NCI-H2227 (cell line): ENCODE measurements around the gene OLIG2.

Experiments
- DNase-seq: peaks from one replicate; lab custom pipeline; 2025; ENCODE audit not compliant: unreplicated experiment; lab: John Stamatoyannopoulos, UW

OLIG2 gene

GRCh38 chr21:33032434-33033047 is 6.8 kb downstream of the OLIG2 start:
- no peak for DNase-seq

DNA sequence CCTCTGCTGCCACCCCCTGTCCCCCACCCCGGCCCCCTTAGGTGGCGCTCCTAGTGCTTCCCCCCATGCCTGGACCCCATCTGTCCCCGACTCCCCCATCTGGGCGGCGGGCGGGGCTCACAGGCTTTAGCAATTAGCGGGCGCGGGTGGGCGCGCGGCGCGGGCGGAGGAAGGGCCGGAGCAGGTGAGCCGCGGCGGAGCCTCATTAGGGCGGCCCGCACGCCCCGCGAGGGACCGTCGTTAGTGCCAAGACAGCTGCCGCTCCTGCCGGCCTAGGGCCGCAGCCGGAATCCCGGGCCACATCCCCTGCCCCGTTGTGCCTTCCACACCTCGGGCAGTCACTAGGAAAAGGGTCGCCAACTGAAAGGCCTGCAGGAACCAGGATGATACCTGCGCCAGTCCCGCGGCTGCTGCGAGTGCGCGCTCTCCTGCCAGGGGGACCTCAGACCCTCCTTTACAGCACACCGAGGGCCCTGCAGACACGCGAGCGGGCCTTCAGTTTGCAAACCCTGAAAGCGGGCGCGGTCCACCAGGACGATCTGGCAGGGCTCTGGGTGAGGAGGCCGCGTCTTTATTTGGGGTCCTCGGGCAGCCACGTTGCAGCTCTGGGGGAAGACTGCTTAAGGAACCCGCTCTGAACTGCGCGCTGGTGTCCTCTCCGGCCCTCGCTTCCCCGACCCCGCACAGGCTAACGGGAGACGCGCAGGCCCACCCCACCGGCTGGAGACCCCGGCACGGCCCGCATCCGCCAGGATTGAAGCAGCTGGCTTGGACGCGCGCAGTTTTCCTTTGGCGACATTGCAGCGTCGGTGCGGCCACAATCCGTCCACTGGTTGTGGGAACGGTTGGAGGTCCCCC is 7.6 kb downstream of the OLIG2 start:
- no peak for DNase-seq

DNA sequence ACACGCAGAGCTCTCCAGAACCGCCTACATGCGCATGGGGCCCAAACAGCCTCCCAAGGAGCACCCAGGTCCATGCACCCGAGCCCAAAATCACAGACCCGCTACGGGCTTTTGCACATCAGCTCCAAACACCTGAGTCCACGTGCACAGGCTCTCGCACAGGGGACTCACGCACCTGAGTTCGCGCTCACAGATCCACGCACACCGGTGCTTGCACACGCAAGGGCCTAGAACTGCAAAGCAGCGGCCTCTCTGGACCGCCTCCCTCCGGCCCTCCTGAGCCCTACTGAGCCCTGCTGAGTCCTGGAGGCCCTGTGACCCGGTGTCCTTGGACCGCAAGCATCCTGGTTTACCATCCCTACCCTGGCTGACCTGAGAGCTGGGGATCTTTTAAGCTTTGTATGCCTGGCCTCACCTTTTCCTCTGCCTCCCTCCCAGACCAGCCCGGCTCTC is 8.3 kb downstream of the OLIG2 start:
- DNase-seq: no peak

GRCh38 chr21:33035147-33035546 is 9.4 kb downstream of the OLIG2 start:
- no peak for DNase-seq

DNA sequence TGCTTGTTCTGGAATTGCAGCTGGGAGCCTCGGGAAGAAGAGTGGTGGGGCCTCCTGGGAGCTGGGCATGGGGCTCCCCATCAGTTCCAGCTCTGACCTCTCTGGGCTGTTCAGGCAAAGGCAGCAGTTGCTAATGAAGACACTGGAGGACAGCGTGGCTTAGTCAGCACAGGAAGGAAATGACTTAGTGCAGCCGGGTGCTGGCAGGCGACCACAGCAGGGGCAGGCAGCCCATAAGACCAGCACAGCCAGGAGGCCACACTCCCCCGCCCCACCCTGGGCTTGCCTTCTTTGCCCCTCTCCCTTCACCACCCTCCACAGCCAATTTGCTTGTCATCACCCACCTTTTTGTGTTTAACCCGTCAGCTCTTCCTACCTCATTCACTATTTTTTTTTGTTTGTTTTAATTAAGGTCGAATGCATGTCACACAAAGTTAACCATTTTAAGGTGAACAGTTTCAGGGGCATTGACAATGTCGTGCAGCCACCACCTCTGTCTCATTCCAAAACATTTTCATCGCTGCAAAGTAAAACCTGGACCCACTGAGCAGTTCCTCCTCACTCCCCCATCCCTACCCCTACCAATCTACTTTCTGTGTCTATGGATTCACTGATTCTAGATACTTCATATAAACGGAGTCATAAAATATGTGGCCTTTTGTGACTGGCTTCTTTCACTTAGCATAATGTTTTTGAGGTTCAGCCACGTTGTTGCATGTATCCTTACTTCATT is 10.9 kb downstream of the OLIG2 start:
- DNase-seq: no peak

- no peak for DNase-seq
Measured at GRCh38 chr21:33037501-33037900, 11.8 kb downstream of the OLIG2 start.

DNA sequence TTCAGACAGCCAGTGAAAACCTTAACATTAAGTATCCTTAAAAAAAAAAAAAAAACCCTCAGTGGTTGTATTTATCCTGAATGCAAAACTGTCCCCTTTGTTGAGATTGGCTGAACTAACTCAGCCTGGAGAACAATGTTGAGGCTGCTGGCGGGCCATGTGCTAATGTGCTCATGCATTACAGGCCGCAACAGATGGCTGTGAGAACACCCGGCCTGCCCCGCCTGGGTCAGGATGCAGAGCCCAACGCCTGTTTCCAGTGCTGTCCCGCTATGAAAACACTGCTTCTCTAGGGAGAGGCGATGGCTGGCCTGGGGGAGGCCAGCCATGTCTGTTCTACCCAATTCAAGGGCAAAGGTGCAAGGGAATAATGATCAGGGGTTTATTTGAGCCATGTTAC is 13.8 kb downstream of the OLIG2 start:
- no peak for DNase-seq

DNA sequence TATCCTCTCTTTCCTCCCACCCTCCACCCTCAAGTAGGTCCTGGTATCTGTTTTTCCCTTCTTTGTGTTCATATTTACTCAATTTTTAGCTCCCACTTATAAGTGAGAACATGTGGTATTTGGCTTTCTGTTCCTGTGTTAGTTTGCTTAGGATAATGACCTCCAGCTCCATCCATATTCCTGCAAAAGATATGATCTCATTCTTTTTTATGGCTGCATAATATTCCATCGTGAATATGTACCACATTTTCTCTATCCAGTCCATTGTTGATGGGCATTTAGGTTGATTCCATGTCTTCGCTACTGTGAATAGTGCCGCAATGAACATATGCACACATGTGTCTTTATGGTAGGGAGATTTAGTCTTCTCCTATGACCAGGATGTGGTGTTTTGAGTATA is 14.5 kb downstream of the OLIG2 start:
- DNase-seq: no peak

GRCh38 chr21:33041981-33042380 is 16.2 kb downstream of the OLIG2 start:
- DNase-seq: no peak

GRCh38 chr21:33042812-33043211 is 17.1 kb downstream of the OLIG2 start:
- no peak for DNase-seq

DNA sequence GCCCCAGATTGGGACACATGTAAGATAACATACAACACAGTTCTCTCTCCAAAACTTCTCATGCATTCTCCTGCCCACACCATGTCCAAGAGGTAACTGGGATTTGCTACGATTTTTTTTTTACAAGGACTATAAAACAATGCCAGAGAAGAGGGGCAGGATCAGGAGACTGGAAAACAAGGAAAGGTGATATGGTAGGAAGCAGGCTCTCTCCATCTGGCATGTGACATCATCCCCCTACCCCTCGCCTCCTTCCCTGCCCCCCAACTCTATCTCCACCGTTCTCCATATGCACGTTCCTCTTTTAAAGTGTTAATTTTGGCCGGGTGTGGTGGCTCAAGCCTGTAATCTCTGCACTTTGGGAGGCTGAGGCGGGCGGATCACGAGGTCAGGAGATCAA is 20.7 kb downstream of the OLIG2 start:
- DNase-seq: no peak

GRCh38 chr21:33047231-33047630 is 21.5 kb downstream of the OLIG2 start:
- no peak for DNase-seq

GRCh38 chr21:33051925-33052324 is 26.2 kb downstream of the OLIG2 start:
- no peak for DNase-seq

GRCh38 chr21:33053951-33054350 is 28.2 kb downstream of the OLIG2 start:
- no peak for DNase-seq

GRCh38 chr21:33055991-33056390 is 30.3 kb downstream of the OLIG2 start:
- DNase-seq: no peak

GRCh38 chr21:33057385-33057940 is 31.7 kb downstream of the OLIG2 start:
- DNase-seq: no peak

DNA sequence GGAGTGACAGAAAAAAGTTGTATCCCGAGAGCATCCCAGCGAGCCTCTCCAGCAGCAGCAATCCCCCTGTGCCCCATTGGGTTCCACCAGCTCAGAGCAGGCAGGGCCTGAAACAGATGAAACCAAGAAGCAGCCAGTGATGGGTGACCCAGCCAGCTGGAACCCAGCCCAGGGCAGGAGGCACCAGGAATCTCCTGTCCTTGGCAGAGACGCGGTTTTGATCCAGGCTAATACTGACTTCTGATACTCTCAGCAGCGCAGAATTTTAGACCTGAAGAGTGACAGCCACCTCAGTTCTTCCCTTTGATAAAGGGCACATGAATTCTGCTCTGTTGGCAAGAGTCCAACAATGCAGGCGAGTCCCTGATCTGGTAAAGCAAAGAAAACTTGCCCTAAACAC is 32.8 kb downstream of the OLIG2 start:
- DNase-seq: no peak

DNA sequence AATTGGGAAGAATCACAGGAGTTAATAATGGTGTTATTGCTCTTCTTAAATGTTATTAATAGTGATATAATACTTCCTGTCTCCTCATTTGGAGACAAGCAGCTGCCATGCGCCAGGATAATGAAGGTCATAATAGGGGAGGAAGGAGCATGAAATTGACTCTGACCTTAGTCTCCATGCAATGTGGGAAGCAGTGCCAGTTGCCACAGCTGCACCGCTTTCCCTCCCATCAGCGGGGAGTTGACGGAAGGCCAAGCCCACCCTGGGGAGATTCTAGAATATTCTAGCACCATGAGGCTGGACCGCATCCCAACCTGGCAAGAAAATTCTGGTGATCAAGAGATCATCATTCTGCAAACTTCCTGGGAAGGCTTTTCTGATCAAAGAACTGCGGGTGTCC is 33.2 kb downstream of the OLIG2 start:
- DNase-seq: no peak

- DNase-seq: no peak
Measured at GRCh38 chr21:33059380-33059841, 33.7 kb downstream of the OLIG2 start.

- no peak for DNase-seq
Measured at GRCh38 chr21:33061233-33061632, 35.5 kb downstream of the OLIG2 start.

GRCh38 chr21:33063375-33063883 is 37.7 kb downstream of the OLIG2 start:
- no peak for DNase-seq
